C4-2B (cell line): ENCODE results near the gene SSH2.

Experiments used
- H3K27ac ChIP-seq: fragments of 450-650 bp; 2 replicates; pipeline ENCODE4 v1.5.1; 2017
- ZFX ChIP-seq: fragments of 450-650 bp; IDR thresholded peaks from 2 replicates; pipeline ENCODE4 v1.6.1; 2017
- TF ChIP-seq, protein P1 (sequence below): fragments of 450-650 bp; conservative IDR thresholded peaks from 2 replicates; pipeline ENCODE4 v1.5.1; 2017; ENCODE audit warnings: mild to moderate bottlenecking

The SSH2 gene

DNA sequence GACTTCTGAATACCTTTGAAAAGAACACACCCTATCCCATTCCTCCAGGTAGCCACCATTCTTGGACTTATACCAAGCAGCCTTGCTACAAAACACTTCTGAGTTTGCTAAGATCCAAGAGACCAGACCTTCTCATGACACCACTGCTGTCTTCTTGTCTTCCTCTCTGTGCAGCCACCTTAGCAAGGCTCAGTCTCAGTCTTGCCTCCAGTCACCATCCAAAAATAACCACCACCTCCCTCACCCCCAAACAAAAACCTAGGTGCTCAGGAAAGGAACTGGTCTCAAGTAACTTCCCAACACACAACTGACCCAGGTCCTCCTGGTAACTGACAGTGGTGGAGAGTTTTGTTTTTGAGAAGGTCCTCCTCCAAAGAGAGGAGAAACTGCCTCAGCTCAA is 216.4 kb downstream of the SSH2 start:
- TF ChIP-seq, protein P1, sequence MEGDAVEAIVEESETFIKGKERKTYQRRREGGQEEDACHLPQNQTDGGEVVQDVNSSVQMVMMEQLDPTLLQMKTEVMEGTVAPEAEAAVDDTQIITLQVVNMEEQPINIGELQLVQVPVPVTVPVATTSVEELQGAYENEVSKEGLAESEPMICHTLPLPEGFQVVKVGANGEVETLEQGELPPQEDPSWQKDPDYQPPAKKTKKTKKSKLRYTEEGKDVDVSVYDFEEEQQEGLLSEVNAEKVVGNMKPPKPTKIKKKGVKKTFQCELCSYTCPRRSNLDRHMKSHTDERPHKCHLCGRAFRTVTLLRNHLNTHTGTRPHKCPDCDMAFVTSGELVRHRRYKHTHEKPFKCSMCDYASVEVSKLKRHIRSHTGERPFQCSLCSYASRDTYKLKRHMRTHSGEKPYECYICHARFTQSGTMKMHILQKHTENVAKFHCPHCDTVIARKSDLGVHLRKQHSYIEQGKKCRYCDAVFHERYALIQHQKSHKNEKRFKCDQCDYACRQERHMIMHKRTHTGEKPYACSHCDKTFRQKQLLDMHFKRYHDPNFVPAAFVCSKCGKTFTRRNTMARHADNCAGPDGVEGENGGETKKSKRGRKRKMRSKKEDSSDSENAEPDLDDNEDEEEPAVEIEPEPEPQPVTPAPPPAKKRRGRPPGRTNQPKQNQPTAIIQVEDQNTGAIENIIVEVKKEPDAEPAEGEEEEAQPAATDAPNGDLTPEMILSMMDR = no peak
- no peak for TF ChIP-seq ZFX
- no peak overlapping the region for H3K27ac ChIP-seq

DNA sequence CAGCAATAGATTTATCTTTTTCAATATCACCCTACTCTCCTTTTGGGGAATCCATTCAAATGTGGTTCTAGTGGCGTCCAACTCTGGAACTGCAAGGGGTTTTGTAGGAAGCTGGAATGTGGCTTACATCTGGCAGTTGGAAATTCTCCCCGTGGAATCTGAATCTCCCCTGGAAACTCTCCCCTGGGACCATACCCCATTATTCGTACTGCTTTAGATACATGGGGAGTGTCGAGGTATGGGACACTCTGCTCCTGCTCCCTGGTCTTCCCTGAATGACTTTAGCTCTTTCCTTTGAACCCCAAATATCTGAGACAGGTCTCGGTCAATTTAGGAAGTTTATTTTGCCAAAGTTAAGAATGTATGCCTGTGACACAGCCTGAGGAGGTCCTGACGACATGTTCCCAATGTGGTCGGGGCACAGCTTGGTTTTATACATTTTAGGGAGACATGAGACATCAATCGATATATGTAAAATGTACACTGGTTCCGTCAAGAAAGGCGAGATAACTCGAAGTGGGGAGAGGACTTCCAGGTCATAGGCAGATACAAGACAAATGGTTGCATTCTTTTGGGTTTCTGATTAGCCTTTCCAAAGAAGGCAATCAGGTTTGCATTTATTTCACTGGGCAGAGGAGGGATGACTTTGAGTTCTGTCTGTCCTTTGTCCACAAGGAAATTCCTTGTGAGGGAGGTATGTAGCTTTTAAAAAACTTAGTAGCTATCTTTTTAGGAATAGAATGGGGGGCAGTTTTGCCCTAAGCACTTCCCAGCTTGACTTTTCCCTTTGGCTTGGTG is 218.2 kb downstream of the SSH2 start:
- no peak overlapping the region for H3K27ac ChIP-seq
- TF ChIP-seq, protein P1 = no peak
- TF ChIP-seq ZFX = no peak

DNA sequence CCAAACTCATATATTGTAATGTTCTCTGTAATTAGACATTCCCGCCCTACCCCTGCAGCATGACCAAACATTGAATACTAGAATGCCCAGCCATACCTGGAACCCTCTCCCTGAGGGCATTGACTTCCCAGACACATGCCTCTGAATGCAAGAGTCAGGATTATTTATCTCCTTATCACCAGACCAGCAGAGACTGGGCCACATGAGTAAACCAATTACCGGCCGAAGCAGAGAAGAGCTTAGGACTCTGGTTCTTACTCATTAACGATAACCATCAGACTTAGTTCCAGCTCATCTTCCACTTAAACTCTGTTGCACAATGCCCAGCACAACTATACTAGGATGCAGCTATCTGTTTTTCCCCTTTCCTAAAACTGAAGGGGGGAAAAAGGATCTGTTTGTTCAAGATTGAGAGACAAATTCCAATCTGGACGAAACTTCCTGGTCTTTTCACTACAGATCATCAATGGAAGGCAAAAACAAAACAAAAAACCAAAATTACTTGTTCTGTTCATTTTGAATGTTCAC is 219.1 kb downstream of the SSH2 start:
- TF ChIP-seq, protein P1 = no peak
- no peak overlapping the region for H3K27ac ChIP-seq

DNA sequence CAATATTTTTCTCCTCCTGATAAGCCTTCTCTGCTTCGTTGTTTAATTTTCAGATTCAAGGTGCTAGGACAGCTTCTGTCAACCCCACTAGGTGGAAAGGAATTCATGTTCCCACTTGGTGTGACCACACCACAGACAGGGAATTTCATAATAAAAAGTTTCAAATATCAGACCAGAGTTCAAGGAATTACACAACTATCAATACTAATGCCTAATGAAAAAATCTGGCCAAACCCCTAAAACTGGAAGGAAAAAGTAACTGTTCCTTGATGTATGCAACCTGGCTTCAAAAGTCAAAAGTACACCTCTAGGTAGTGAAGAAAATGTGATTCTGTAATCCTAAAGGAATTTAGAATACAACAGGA is 219.5 kb downstream of the SSH2 start:
- no peak overlapping the region for H3K27ac ChIP-seq
- no peak for TF ChIP-seq ZFX
- TF ChIP-seq, protein P1 = no peak

DNA sequence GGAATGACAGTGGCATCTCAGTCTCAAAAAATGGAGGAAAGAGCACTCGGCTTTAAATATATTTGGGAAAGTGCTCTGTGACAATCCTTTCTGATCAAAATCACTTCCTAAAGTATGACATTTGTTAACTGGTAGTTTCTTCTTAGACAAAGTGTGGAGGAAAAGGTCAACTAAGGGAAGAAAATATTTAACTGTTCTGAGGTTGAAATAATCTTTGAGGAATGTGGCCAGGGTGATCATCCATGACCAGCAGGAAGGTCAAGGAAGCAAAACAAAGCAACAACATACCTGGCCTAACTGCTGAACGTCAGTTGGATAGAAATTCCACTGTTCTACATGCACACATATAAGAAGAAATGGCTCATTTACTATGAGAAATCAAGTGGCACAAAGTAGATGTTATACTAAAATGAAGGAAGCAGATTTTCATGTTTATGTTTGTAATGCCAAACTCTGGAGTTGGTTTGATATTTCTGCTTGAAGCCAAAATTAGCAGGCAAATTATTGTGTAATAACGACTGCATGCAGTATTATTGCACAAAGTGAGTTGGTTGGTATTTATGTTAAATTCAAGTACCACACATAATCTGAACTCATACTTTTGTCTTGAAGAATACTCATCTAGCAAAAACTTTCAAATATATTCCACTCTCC is 220.0 kb downstream of the SSH2 start:
- TF ChIP-seq, protein P1 = no peak
- TF ChIP-seq ZFX = no peak
- no peak overlapping the region for H3K27ac ChIP-seq

DNA sequence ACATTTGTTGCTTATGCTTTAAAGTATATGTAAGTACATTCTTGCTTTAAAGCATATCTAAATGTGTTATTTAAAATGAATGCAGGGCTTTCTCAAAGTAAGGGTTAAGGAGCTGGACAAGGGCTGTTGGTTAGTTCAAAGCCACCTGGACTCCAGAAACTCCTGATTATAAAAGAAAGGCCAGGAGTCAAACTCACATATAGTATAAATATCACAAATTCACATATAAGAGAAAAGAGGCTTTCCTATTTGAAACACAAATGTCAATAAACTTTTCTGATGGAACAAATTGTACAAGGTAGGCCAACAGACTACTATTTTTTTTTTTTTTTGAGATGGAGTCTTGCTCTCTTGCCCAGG is 222.8 kb downstream of the SSH2 start:
- TF ChIP-seq ZFX = no peak
- TF ChIP-seq, protein P1 = no peak
- H3K27ac ChIP-seq = no peak overlapping the region

DNA sequence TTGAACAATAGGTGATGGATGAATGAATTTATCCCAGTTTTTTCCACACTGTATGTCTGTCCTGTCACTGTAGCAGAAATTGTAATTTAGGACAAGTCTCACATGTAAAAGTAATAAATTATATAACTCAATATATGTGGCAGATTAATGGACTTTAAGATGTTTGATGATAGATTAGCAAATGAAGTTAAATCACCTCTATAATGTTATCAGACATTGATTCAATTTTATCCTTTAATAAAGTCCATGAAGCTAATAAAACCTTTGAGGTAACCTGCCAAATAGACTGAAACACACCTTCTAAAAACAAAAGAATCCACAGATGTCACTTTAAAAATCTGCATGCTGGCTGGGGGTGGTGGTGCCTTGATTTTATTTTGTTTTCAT is 224.0 kb downstream of the SSH2 start:
- TF ChIP-seq, protein P1 = no peak
- no peak for TF ChIP-seq ZFX
- H3K27ac ChIP-seq = no peak overlapping the region
